MM.1S (cell line): ENCODE data around the gene KCNK18.

Experiments used
- CTCF ChIP-seq: fragments of 300-600 bp; sonication (generic); IDR thresholded peaks from 2 replicates; pipeline ENCODE4 v1.5.1; 2016; ENCODE audit warnings: antibody characterized with exemption, low read length, mixed read lengths
- EZH2 ChIP-seq: fragments of 300-600 bp; sonication (generic); optimal IDR thresholded peaks from 2 replicates; pipeline ENCODE3; 2017; ENCODE audit warnings: low read depth, mild to moderate bottlenecking, antibody characterized with exemption, low read length, mixed read lengths
- EZH2phosphoT487 ChIP-seq: fragments of 300-600 bp; sonication (generic); IDR thresholded peaks from 2 replicates; pipeline ENCODE4 v1.6.1; 2018; ENCODE audit warnings: antibody characterized with exemption, low read length

- no peak for TF ChIP-seq CTCF
- no peak for TF ChIP-seq EZH2
- TF ChIP-seq EZH2phosphoT487: no peak
Observed at GRCh38 chr10:117237401-117237991, 40.2 kb downstream of the KCNK18 start.
